Neural progenitor cell (in vitro differentiated cells): ENCODE measurements around the gene CCDC171.

Experiments used
- CTCF ChIP-seq: fragments of 200-600 bp; sonication (generic); IDR thresholded peaks from 2 replicates; pipeline ENCODE4 v1.5.1; 2017; ENCODE audit warnings: antibody characterized with exemption, mild to moderate bottlenecking
- EZH2 ChIP-seq: fragments of 200-600 bp; sonication (generic); IDR thresholded peaks from 2 replicates; pipeline ENCODE4 v1.6.1; 2017; ENCODE audit warnings: antibody characterized with exemption, mild to moderate bottlenecking, moderate library complexity
- EZH2phosphoT487 ChIP-seq: fragments of 200-600 bp; sonication (generic); IDR thresholded peaks from 2 replicates; pipeline ENCODE4 v1.6.1; 2017; ENCODE audit warnings: antibody characterized with exemption

GRCh38 chr9:15522130-15522755 lies 30.6 kb upstream of the CCDC171 start:
- TF ChIP-seq CTCF (no peak), EZH2phosphoT487 (no peak), EZH2 (no peak)
